ENCODE measurements around the gene DUS2. TPM values are rescaled to one million over a fixed set of nuclear protein-coding genes. Genes with fewer than 3 reads are reported as not detected.
"Not testable (repeated sequence)": the region's sequence is repeated elsewhere in the genome, so short reads cannot be mapped to it uniquely, and the experiment has no call there.

Gene DUS2
- polyA plus RNA-seq, 1 experiment = 14.1 TPM

DNA sequence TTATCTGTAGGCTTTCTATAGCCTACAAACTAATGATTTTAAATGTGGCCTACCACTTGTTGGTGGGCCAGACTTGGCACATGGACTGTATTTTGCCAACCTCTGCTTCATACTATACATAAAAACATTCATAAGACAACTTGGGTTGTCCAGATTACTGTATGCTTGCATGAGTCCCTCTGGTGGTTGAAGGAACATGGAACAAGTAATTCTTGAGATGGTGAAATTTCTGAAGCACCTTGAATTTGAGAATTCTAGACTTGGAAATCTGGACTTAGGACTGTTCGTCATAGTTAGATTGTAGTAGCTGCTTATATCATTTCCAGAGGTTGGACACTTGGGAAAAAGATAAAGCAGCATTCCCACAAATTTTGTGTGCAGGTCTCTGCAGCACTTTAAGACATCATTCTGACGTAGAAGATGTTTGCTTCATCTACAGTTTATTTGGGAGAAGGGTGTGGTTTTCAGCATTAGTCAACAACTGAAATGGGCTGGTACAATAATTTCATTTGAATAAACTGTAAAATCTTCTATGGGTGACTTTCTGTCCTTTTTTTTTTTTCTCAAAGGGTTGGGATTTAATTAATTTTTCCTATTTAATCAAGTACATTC is 93.3 kb downstream of the DUS2 start:
- CTCF ChIA-PET = interaction anchor here (0.7 to 1.7 kb wide), 6 partner anchors 9 to 103 kb away, joined by 3 to 6 read pairs (median 5); no protein-coding TSS in a partner anchor
- no peaks in the 10 kb centered on the region for H3K27me3 ChIP-seq (ENCODE audit: control insufficient read depth, insufficient read depth, low read length)
- no peak overlapping the region for H3K4me3 ChIP-seq (ENCODE audit: low read depth, low read length)
- no peak overlapping the region for H3K27ac ChIP-seq (ENCODE audit: low read depth, low read length)
- POLR2A ChIA-PET = no interaction called here
- TF ChIP-seq CTCF (IDR thresholded peaks at IDR 0.05; ENCODE audit: low read depth, low read length) = peak; percentile 68
- DNase-seq (ENCODE audit: low read depth, low spot score) = no peak
- H3K9me3 ChIP-seq (ENCODE audit: control insufficient read depth, insufficient read depth, low read length) = 0 out of 2 replicates have a peak, but pooled peaks cover 3% of the 10 kb centered on the region

DNA sequence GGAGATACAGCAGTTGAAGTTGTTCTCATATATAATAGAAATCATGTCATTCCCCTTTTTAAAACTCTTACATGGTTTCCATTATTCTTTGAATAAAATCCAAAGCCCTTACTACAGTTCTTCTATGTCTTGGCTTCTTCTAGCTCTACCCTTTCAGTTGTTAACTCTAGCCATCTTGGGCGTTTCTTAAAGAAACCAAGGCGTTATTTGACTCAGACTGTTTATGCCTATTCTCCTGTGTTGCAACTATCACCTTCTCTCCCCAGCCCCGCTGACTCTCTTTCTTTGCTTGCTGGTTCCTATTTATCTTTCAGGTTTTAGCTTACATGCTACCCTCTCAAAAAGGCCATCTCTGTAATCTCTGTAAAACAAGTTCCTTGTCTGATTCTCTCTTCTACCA is 94.8 kb downstream of the DUS2 start:
- no peak for TF ChIP-seq CTCF (IDR thresholded peaks at IDR 0.05; ENCODE audit: low read depth, low read length)
- POLR2A ChIA-PET = no interaction called here
- Histone ChIP-seq H3K27ac (ENCODE audit: low read depth, low read length) (no peak overlapping the region), H3K27me3 (ENCODE audit: control insufficient read depth, insufficient read depth, low read length) (no peaks in the 10 kb centered on the region), H3K4me3 (ENCODE audit: low read depth, low read length) (no peak overlapping the region), H3K9me3 (ENCODE audit: control insufficient read depth, insufficient read depth, low read length) (0 out of 2 replicates have a peak, but pooled peaks cover 3% of the 10 kb centered on the region)
- DNase-seq (ENCODE audit: low read depth, low spot score) = no peak
- CTCF ChIA-PET = interaction anchor here (1.7 kb wide), 1 partner anchor 10 kb away, joined by 5 read pairs; no protein-coding TSS in a partner anchor

DNA sequence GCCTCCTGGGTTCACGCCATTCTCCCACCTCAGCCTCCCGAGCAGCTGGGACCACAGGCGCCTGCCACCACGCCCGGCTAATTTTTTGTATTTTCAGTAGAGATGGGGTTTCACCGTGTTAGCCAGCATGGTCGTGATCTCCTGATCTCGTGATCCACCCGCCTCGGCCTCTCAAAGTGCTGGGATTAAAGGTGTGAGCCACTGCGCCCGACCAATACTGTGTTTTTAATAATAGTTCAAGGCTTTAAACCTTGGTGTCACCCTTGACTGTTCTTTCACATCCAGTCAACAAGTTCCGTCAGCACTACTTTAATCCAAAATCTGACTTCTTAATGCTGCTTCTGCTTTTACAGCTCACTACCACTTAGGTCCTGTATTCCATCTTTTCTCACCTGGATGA is 95.9 kb downstream of the DUS2 start:
- CTCF ChIA-PET = interaction anchor here (0.5 to 2.0 kb wide), 3 partner anchors 26 to 120 kb away, joined by 3 to 5 read pairs (median 4); no protein-coding TSS in a partner anchor
- DNase-seq (ENCODE audit: low read depth, low spot score); H3K9me3 ChIP-seq (ENCODE audit: control insufficient read depth, insufficient read depth, low read length); H3K4me3 ChIP-seq (ENCODE audit: low read depth, low read length); POLR2A ChIA-PET; H3K27ac ChIP-seq (ENCODE audit: low read depth, low read length); H3K27me3 ChIP-seq (ENCODE audit: control insufficient read depth, insufficient read depth, low read length): not testable (repeated sequence)

DNA sequence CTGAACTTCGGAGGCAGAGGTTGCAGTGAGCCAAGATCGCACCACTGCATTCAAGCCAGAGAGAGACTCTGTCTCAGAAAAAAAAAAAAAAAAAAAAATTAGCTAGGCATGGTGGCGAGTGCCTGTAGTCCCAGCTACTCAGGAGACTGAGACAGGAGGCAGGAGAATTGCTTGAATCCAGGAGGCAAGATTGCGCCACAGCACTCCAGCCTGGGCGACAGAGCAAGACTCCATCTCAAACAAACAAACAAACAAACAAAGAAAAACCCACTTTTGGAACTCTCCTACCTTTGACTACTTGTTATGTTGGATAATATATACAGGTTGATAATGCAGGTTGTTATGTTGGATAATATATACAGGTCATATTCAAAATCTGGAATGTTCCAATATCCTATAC is 97.4 kb downstream of the DUS2 start:
- H3K9me3 ChIP-seq (ENCODE audit: control insufficient read depth, insufficient read depth, low read length); H3K27ac ChIP-seq (ENCODE audit: low read depth, low read length); POLR2A ChIA-PET; DNase-seq (ENCODE audit: low read depth, low spot score); H3K4me3 ChIP-seq (ENCODE audit: low read depth, low read length); H3K27me3 ChIP-seq (ENCODE audit: control insufficient read depth, insufficient read depth, low read length): not testable (repeated sequence)
- CTCF ChIA-PET = interaction anchor here (0.6 kb wide), 1 partner anchor 29 kb away, joined by 3 read pairs; no protein-coding TSS in a partner anchor

DNA sequence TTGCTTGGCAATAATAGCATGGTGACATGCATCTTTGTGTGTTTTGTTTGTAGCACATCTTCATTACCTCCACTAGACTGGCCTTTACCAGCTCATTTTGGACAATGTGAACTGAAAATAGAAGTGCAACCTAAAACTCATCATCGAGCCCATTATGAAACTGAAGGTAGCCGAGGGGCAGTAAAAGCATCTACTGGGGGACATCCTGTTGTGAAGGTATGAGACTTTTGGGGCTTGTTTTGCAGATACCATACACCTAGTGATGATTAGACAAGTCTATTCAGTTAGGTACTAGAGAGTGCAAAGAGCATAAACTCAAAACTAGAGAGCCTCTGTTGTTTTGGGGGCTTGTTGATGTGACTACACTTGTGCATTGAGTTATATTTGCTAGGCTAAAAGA is 103.3 kb downstream of the DUS2 start:
- no peak for TF ChIP-seq CTCF (IDR thresholded peaks at IDR 0.05; ENCODE audit: low read depth, low read length)
- ChIA-PET POLR2A (no interaction called here), CTCF (interaction anchor here (1.1 kb wide), 1 partner anchor 86 kb away, joined by 3 read pairs; no protein-coding TSS in a partner anchor)
- Histone ChIP-seq H3K27ac (ENCODE audit: low read depth, low read length) (no peak overlapping the region), H3K4me3 (ENCODE audit: low read depth, low read length) (no peak overlapping the region), H3K27me3 (ENCODE audit: control insufficient read depth, insufficient read depth, low read length) (no peaks in the 10 kb centered on the region), H3K9me3 (ENCODE audit: control insufficient read depth, insufficient read depth, low read length) (no peaks in the 10 kb centered on the region)
- DNase-seq (ENCODE audit: low read depth, low spot score) = no peak

GRCh38 chr16:68128577-68129305 is 105.7 kb downstream of the DUS2 start:
- DNase-seq (ENCODE audit: low read depth, low spot score) = no peak
- H3K4me3 ChIP-seq (ENCODE audit: low read depth, low read length) = no peak overlapping the region
- H3K27me3 ChIP-seq (ENCODE audit: control insufficient read depth, insufficient read depth, low read length) = no peaks in the 10 kb centered on the region
- H3K9me3 ChIP-seq (ENCODE audit: control insufficient read depth, insufficient read depth, low read length) = no peaks in the 10 kb centered on the region
- POLR2A ChIA-PET = interaction anchor here (0.6 kb wide), 2 partner anchors 36 to 57 kb away, joined by 3 read pairs; no protein-coding TSS in a partner anchor
- CTCF ChIA-PET = interaction anchor here (0.5 to 1.3 kb wide), 3 partner anchors 12 to 88 kb away, joined by 4 to 5 read pairs (median 5); no protein-coding TSS in a partner anchor
- H3K27ac ChIP-seq (ENCODE audit: low read depth, low read length) = no peak overlapping the region
- no peak for TF ChIP-seq CTCF (IDR thresholded peaks at IDR 0.05; ENCODE audit: low read depth, low read length)

Measured in AG04450 (cell line).